ENCODE results near the gene SPAG16. TPM values are rescaled to one million over a fixed set of nuclear protein-coding genes. Genes with fewer than 3 reads are reported as not detected.

The SPAG16 gene
- total RNA-seq, 1 experiment from 2014 or later, result 21.5 TPM

DNA sequence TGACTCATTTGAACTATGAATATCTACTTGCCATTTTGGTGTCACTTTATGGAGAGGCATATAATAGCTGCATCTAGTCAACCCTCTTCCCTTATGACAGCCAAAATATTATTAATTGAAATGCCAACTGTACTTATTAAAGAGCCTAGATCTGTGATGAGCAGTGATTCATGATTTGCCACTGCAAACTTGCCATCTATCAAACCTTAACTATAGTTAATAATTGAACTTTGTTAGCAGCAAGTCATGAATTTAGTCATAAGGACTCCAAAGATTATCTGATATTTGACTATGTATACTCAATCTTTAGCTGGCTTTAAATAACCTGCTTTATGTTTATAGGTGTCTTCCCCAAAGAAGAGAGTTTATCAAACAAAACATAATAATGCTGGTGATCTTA lies 1010.2 kb downstream of the SPAG16 start:
- ChIA-PET POLR2A (no interaction called here), CTCF (no interaction called here)

GRCh38 chr2:214297423-214297822 lies 1013.2 kb downstream of the SPAG16 start:
- Mint-ChIP-seq H3K4me1 (ENCODE audit: low read depth, unreplicated experiment) (no peaks in the 10 kb centered on the region), H3K27me3 (ENCODE audit: insufficient read depth, unreplicated experiment) (no peaks in the 10 kb centered on the region), H3K4me3 (ENCODE audit: unreplicated experiment) (no peak overlapping the region), H3K27ac (ENCODE audit: unreplicated experiment) (no peak overlapping the region), H3K36me3 (ENCODE audit: insufficient read depth, unreplicated experiment) (no peaks in the 10 kb centered on the region), H3K9me3 (ENCODE audit: unreplicated experiment) (peaks cover 7% of the 10 kb centered on the region)
- intact Hi-C loops (cut with micrococcal nuclease; ENCODE audit: unreplicated experiment), result no loop called here
- no peak for TF ChIP-seq CTCF (IDR thresholded peaks at IDR 0.05; ENCODE audit: insufficient read depth in 1 of 2, low read depth in 1 of 2, low read length in 1 of 2, severe bottlenecking in 1 of 2, unreplicated experiment in 1 of 2)
- no peak overlapping the region for H3K4me3 ChIP-seq (ENCODE audit: low read depth, low read length)
- ChIA-PET CTCF (no interaction called here), POLR2A (no interaction called here)
- H3K4me1 ChIP-seq, result no peaks in the 10 kb centered on the region
- no peak for DNase-seq
- H3K9me3 ChIP-seq, result no peaks in the 10 kb centered on the region
- BruUV-seq (replicated peaks), result no TSS peak
- H3K27me3 ChIP-seq (replicated peaks; ENCODE audit: control insufficient read depth, insufficient read depth, low read length), result no peaks in the 10 kb centered on the region
- H3K36me3 ChIP-seq (ENCODE audit: control insufficient read depth, insufficient read depth, low read length), result no peaks in the 10 kb centered on the region

More for the DNA sequence above, 1010.2 kb downstream of the SPAG16 start:
- no peaks in the 10 kb centered on the region for H3K4me1 ChIP-seq
- Mint-ChIP-seq H3K27me3 (ENCODE audit: insufficient read depth, unreplicated experiment) (no peaks in the 10 kb centered on the region), H3K27ac (ENCODE audit: unreplicated experiment) (no peak overlapping the region), H3K4me1 (ENCODE audit: low read depth, unreplicated experiment) (no peaks in the 10 kb centered on the region), H3K36me3 (ENCODE audit: insufficient read depth, unreplicated experiment) (no peaks in the 10 kb centered on the region), H3K4me3 (ENCODE audit: unreplicated experiment) (no peak overlapping the region), H3K9me3 (ENCODE audit: unreplicated experiment) (peaks cover 20% of the 10 kb centered on the region)
- H3K9me3 ChIP-seq, result no peaks in the 10 kb centered on the region
- no peaks in the 10 kb centered on the region for H3K36me3 ChIP-seq (ENCODE audit: control insufficient read depth, insufficient read depth, low read length)
- no peak for DNase-seq
- TF ChIP-seq CTCF (IDR thresholded peaks at IDR 0.05; ENCODE audit: insufficient read depth in 1 of 2, low read depth in 1 of 2, low read length in 1 of 2, severe bottlenecking in 1 of 2, unreplicated experiment in 1 of 2), result no peak
- no peak overlapping the region for H3K4me3 ChIP-seq (ENCODE audit: low read depth, low read length)
- BruUV-seq (replicated peaks), result no TSS peak
- no peaks in the 10 kb centered on the region for H3K27me3 ChIP-seq (replicated peaks; ENCODE audit: control insufficient read depth, insufficient read depth, low read length)
- intact Hi-C loops (cut with micrococcal nuclease; ENCODE audit: unreplicated experiment), result no loop called here

DNA sequence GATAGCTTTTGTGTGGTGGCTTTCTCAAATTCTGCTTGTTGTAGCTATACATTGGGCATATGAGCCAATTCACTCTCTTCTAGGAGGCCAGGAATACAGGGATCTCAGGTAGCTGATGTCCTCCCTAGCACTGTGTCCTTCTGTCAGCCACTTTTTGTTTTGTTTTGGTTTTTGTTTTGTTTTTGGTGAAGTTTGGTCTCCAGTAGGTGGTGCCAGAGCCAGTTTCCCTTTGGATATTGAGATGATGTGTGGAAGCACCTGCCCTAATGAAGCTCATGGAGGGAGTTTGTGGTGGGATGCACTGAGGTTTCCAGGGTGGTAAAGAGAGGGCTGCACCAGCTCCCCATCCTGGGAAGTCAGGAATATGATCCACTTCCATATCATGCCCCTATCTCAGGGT lies 1026.1 kb downstream of the SPAG16 start:
- H3K4me3 ChIP-seq (ENCODE audit: low read depth, low read length), result no peak overlapping the region
- peak in 1 of 2 experiments; percentile 9 for DNase-seq
- Mint-ChIP-seq H3K9me3 (ENCODE audit: unreplicated experiment) (peaks cover 14% of the 10 kb centered on the region), H3K4me3 (ENCODE audit: unreplicated experiment) (no peak overlapping the region), H3K36me3 (ENCODE audit: insufficient read depth, unreplicated experiment) (no peaks in the 10 kb centered on the region), H3K27me3 (ENCODE audit: insufficient read depth, unreplicated experiment) (no peaks in the 10 kb centered on the region), H3K27ac (ENCODE audit: unreplicated experiment) (no peak overlapping the region), H3K4me1 (ENCODE audit: low read depth, unreplicated experiment) (no peaks in the 10 kb centered on the region)
- CTCF ChIA-PET, result no interaction called here
- no peaks in the 10 kb centered on the region for H3K27me3 ChIP-seq (replicated peaks; ENCODE audit: control insufficient read depth, insufficient read depth, low read length)
- no TSS peak for BruUV-seq (replicated peaks)
- no peaks in the 10 kb centered on the region for H3K9me3 ChIP-seq
- POLR2A ChIA-PET, result no interaction called here
- H3K4me1 ChIP-seq, result no peaks in the 10 kb centered on the region
- no peaks in the 10 kb centered on the region for H3K36me3 ChIP-seq (ENCODE audit: control insufficient read depth, insufficient read depth, low read length)
- peak; percentile 9 to 30 for TF ChIP-seq CTCF (IDR thresholded peaks at IDR 0.05; ENCODE audit: insufficient read depth in 1 of 2, low read depth in 1 of 2, low read length in 1 of 2, severe bottlenecking in 1 of 2, unreplicated experiment in 1 of 2)
- intact Hi-C loops (cut with micrococcal nuclease; ENCODE audit: unreplicated experiment), result loop anchor here (1.0 kb wide), 1 partner anchor 692 kb away; no protein-coding TSS in a partner anchor
